ENCODE results near the gene ZNF18.
"Not testable (repeated sequence)": the region's sequence is repeated elsewhere in the genome, so short reads cannot be mapped to it uniquely, and the experiment has no call there.

The ZNF18 gene

GRCh38 chr17:11986179-11986941 is 10.9 kb downstream of the ZNF18 start:
- no peak for DNase-seq

- DNase-seq = no peak
These were observed 15.4 kb downstream of the ZNF18 start for GRCh38 chr17:11981862-11982261.

- DNase-seq = no peak
These were observed 16.5 kb downstream of the ZNF18 start for GRCh38 chr17:11980813-11981212.

GRCh38 chr17:11979795-11980194 is 17.5 kb downstream of the ZNF18 start:
- DNase-seq = no peak

GRCh38 chr17:11972741-11973140 is 24.5 kb downstream of the ZNF18 start:
- DNase-seq = not testable (repeated sequence)

GRCh38 chr17:11969565-11969964 is 27.7 kb downstream of the ZNF18 start:
- no peak for DNase-seq

- no peak for DNase-seq
These were observed 42.3 kb downstream of the ZNF18 start for GRCh38 chr17:11954936-11955335.

GRCh38 chr17:11953924-11954323 is 43.4 kb downstream of the ZNF18 start:
- no peak for DNase-seq

- DNase-seq = no peak
These were observed 44.7 kb downstream of the ZNF18 start for GRCh38 chr17:11952610-11953009.

- DNase-seq = no peak
These were observed 46.3 kb downstream of the ZNF18 start for GRCh38 chr17:11950771-11951519.

- DNase-seq = not testable (repeated sequence)
These were observed 47.7 kb downstream of the ZNF18 start for GRCh38 chr17:11949571-11949970.

GRCh38 chr17:11948789-11949188 is 48.5 kb downstream of the ZNF18 start:
- no peak for DNase-seq

- DNase-seq = no peak
These were observed 52.7 kb downstream of the ZNF18 start for GRCh38 chr17:11944587-11944986.

GRCh38 chr17:11943759-11944347 is 53.4 kb downstream of the ZNF18 start:
- no peak for DNase-seq

- not testable (repeated sequence) for DNase-seq
These were observed 54.2 kb downstream of the ZNF18 start for GRCh38 chr17:11943086-11943485.

- no peak for DNase-seq
These were observed 56.4 kb downstream of the ZNF18 start for GRCh38 chr17:11940904-11941303.

GRCh38 chr17:11935734-11936406 is 61.4 kb downstream of the ZNF18 start:
- no peak for DNase-seq

GRCh38 chr17:11932337-11932898 is 64.9 kb downstream of the ZNF18 start:
- no peak for DNase-seq

- no peak for DNase-seq
These were observed 68.8 kb downstream of the ZNF18 start for GRCh38 chr17:11928436-11928835.

All from NCI-H510A (cell line).